ENCODE measurements around the gene BUB1.
"Not testable (repeated sequence)": the region's sequence is repeated elsewhere in the genome, so short reads cannot be mapped to it uniquely, and the experiment has no call there.

Gene BUB1

DNA sequence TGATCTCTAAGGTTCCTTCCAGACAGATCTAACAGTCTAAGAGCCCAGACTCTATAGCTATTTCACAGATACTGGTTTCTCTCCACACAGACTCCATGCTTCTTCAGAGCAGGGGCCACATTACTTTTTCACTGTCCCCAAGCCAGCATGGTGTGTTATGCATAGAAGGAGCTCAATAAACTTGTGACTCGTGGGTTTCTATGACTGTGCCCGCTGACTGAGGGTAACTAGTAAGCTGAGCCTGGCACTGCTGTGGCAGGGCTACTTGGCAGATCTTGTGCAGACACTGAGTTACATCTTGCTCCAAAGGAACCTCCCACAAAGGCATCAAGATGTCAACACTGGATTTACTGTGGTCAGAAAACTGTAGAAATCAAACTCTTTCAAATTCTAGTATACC, 85.9 kb downstream of the BUB1 start:
- DNase-seq (ENCODE audit: low read depth in 2 of 2): not testable (repeated sequence)

DNA sequence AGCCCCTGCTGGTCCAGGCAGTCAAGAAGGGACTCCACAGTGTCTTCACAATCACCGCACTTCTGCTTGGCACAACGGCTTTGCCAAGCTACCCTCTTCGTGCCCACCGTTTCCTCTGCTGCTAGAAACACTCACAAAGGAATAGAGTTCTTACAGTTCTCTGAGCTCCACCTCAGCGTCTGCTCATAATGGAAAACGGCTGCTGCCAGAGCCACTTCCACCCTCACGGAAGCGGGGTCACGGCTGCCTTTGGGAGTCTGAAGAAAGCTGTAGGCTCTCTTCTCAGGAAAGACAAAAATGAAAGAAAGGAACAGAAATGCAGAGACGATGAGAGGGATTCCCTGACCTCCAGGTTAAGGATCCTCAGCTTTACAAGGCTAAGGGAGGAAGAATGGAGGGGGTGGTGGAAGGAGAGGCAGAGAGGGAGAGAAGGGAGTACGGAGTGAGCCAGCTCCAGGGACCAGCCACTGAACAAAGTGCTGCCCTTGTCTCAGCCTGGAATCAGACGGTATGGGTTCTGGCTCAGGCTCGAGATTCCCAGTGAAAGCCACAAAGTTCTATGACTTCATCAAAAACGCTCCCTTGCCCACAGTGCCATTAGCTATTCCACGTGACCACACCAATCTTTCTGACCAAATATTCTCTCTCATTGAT, 88.1 kb downstream of the BUB1 start:
- not testable (repeated sequence) for DNase-seq (ENCODE audit: low read depth in 2 of 2)

DNA sequence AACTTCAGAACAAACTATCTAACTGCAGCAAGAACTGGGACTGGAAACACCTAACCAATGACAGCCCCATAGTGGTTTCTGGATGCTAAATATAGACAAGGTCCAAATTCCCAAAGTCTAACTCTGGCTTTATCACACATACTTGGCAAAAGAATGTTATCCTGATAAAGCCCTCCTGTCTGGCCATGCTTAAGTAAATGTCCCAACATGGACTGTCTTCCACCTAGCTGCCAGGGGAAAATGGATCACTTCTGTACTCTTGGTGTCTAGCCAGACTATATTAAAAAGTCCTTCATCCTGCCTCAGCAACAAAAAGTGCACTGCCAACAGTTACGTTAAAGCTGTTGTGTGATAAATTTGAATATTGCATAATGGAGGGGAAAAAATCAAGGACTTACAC, 89.3 kb downstream of the BUB1 start:
- DNase-seq (ENCODE audit: low read depth in 2 of 2): not testable (repeated sequence)
